Mucosa of rectum (tissue), 2 donors: ENCODE results near the gene WAPL.

Experiments
- H3K27ac ChIP-seq, 2 donors: one replicate each; pipeline ENCODE4 v1.7.0; 2013; ENCODE audit warnings: inconsistent platforms in 2 of 2, low read depth in 2 of 2, low read length in 2 of 2
- H3K27me3 ChIP-seq, 2 donors: one replicate each; pipeline ENCODE4 v1.7.0; 2013; ENCODE audit warnings: low read length in 2 of 2; ENCODE audit not compliant: control insufficient read depth in 2 of 2, insufficient read depth in 2 of 2
- H3K36me3 ChIP-seq, 2 donors: one replicate each; pipeline ENCODE4 v1.7.0; 2013; ENCODE audit warnings: low read length in 2 of 2; ENCODE audit not compliant: control insufficient read depth in 2 of 2, insufficient read depth in 2 of 2
- H3K4me1 ChIP-seq, 2 donors: one replicate each; pipeline ENCODE4 v1.7.0; 2013; ENCODE audit warnings: low read length in 2 of 2, mild to moderate bottlenecking in 1 of 2; ENCODE audit not compliant: control insufficient read depth in 2 of 2, insufficient read depth in 2 of 2
- H3K4me3 ChIP-seq, 2 donors: one replicate each; pipeline ENCODE4 v1.7.0; 2013; ENCODE audit warnings: low read length in 2 of 2
- H3K9ac ChIP-seq, 2 donors: one replicate each; pipeline ENCODE4 v1.7.0; 2013; ENCODE audit warnings: low read length in 2 of 2, low read depth in 1 of 2, mild to moderate bottlenecking in 1 of 2
- H3K9me3 ChIP-seq, 2 donors: one replicate each; pipeline ENCODE4 v1.7.0; 2013; ENCODE audit warnings: low read length in 2 of 2; ENCODE audit not compliant: control insufficient read depth in 2 of 2
- donor health status: healthy.
- donor health status: Normal muscosa, but diverticular disease.

WAPL gene

DNA sequence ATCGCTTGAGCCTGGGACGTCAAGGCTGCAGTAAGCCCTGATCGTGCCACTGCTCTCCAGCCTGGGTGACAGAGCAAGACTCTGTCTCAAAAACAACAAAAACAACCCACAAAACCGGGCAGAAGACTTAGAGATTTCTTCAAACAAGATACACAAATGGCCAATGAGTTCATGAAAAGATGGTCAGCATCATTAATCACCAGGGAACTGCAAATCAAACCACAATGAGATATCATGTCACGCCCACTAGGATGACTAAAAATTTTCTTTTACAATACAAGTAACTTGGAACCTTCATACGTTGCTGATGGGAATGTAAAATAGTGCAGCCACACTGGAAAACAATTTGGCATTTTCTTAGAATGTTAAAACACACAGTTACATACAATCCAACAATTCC is 77.7 kb downstream of the WAPL start:
- no peak overlapping the region for H3K9ac ChIP-seq
- no peaks in the 10 kb centered on the region for H3K27me3 ChIP-seq
- H3K4me3 ChIP-seq, result no peak overlapping the region
- no peaks in the 10 kb centered on the region for H3K9me3 ChIP-seq
- peaks cover 37 to 44% of the 10 kb centered on the region in 2 donors for H3K36me3 ChIP-seq
- no peak overlapping the region for H3K27ac ChIP-seq
- no peaks in the 10 kb centered on the region for H3K4me1 ChIP-seq

DNA sequence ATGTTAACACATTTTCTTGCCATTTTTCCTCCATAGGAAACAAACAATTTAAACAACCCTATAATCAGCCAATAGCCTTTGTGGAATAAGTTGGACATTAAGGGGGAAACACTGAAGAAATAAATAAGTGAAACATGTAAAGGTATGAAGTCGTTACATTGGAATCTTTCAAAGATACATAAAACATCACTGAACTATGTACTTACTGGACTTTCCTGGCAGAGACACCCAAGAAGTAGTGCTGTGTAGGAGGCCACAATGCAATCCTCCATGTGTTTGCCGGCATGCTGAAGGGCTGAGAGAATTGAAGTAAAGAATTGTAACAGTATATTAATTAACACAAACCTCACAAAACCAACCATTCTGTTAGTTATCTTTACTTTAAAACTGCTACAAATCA is 78.5 kb downstream of the WAPL start:
- Histone ChIP-seq H3K36me3 (peaks cover 37 to 44% of the 10 kb centered on the region in 2 donors), H3K4me3 (no peak overlapping the region), H3K9ac (no peak overlapping the region), H3K27ac (no peak overlapping the region), H3K4me1 (peaks cover 0 to 3% of the 10 kb centered on the region in 2 donors), H3K9me3 (no peaks in the 10 kb centered on the region), H3K27me3 (no peaks in the 10 kb centered on the region)

DNA sequence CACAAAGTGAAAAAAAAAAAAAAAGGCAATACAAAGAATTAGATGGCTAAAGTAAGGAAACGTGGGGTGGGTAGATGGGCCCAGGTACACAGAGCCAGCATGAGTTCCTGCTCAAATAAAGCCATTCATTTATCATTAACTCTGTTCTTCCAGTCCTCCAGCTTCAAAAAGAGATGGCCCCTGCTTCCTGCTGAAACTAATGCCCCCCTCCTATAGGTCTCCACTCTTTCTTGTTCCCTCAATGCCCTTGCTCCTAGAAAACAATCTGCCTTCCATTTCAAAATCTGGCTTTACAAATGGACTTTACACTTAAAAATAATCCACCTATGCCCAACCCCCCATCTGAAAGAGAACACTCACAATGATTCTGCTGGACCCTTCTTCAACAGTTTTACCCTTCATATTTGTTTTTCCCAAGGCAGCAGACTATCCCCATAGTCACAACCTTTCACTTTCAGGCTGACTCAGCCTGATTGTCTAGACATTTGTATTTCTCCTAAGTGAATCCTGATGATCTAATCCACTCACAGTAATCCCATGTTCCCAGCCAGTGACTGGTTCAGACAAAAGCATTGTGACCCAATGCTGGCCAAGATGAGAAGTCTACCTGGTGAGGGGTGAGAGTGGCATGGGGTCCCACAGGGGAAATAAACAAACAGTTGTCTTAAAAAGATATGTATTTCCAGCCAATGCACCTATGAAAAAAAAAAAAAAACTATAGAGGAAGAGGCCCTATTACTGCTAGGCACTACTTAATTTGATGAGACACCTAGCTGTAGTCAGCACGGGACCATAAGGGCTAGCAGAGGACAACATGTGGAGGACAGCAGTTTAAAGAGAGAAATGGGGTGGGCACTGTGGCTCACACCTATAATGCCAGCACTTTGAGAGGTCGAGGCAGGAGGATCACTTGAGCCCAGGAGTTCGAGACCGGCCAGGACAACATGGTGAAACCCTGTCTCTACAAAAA is 80.4 kb downstream of the WAPL start:
- Histone ChIP-seq H3K27me3 (no peaks in the 10 kb centered on the region), H3K4me1 (peaks cover 0 to 6% of the 10 kb centered on the region in 2 donors), H3K4me3 (no peak overlapping the region), H3K9me3 (no peaks in the 10 kb centered on the region), H3K36me3 (peaks cover 47 to 48% of the 10 kb centered on the region in 2 donors), H3K9ac (no peak overlapping the region), H3K27ac (no peak overlapping the region)

DNA sequence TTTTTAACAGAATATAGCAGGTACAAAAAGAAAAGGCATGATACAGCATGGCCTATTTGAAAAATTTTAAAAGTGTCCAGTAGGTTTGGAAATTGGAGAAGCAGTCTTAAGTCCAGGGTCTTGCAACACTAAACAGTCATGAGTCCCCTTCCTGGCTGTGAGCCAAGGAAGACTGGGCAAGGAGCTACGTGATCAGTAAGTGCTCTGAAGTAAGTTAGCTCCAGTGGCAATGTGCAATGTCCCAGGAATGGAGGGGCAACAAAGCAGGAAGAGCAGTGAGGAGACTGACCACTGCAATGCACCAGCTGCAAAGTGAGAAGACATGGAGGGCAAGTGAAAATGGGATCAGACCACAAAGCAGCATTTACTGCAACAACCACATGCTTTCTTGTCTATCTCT is 82.0 kb downstream of the WAPL start:
- Histone ChIP-seq H3K9me3 (no peaks in the 10 kb centered on the region), H3K36me3 (peaks cover 38 to 53% of the 10 kb centered on the region in 2 donors), H3K27ac (no peak overlapping the region), H3K4me1 (peaks cover 0 to 6% of the 10 kb centered on the region in 2 donors), H3K27me3 (no peaks in the 10 kb centered on the region), H3K9ac (no peak overlapping the region), H3K4me3 (no peak overlapping the region)

DNA sequence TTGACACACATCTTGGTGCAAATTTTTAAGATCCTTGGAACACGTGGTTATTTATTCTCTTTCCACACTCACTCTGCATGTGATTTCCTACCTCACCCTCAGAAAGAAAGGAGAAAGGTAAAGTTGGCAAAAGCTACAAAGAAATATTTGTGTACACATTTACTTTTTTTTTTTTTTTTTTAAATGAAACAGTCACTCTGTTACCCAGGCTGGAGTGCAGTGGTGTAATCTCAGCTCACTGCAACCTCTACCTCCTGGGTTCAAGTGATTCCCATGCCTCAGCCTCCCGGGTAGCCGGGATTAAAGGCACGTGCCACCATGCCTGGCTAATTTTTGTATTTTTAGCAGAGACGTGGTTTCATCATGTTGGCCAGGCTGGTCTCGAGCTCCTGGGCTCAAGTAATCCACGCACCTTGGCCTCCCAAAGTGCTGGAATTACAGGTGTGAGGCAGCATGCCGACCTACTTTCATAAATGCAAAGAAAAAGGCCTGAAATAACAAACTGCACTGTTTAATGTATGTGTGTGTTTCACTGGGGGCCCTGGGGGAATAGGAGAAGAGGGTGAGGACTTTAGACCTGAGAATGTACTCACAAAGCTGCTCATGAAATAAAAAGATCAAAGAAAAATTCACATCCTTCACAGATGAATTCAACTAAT is 83.4 kb downstream of the WAPL start:
- Histone ChIP-seq H3K9ac (no peak overlapping the region), H3K4me1 (peaks cover 0 to 6% of the 10 kb centered on the region in 2 donors), H3K4me3 (no peak overlapping the region), H3K36me3 (peaks cover 33 to 52% of the 10 kb centered on the region in 2 donors), H3K27me3 (no peaks in the 10 kb centered on the region), H3K9me3 (no peaks in the 10 kb centered on the region), H3K27ac (no peak overlapping the region)

DNA sequence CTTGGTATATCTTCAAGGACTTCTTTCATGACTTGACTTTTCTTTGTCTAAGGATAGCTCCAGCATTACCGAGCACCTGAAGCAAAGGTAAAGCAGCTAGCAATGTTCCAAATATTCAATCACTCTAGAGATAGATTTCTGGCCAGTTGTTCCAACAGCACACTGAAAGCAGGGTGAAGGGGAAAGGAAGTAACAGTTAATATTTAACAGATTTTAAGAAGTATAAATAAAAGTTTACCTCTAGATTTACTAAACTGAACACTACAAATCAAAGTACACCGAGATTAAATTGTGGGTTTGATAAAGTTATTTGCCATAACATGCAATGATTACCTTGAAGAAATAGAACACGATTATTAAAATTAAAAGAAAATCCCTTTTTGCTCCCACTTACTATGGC is 84.1 kb downstream of the WAPL start:
- Histone ChIP-seq H3K4me3 (no peak overlapping the region), H3K27me3 (no peaks in the 10 kb centered on the region), H3K27ac (no peak overlapping the region), H3K9me3 (no peaks in the 10 kb centered on the region), H3K36me3 (peaks cover 33 to 48% of the 10 kb centered on the region in 2 donors), H3K9ac (no peak overlapping the region), H3K4me1 (peaks cover 0 to 6% of the 10 kb centered on the region in 2 donors)

DNA sequence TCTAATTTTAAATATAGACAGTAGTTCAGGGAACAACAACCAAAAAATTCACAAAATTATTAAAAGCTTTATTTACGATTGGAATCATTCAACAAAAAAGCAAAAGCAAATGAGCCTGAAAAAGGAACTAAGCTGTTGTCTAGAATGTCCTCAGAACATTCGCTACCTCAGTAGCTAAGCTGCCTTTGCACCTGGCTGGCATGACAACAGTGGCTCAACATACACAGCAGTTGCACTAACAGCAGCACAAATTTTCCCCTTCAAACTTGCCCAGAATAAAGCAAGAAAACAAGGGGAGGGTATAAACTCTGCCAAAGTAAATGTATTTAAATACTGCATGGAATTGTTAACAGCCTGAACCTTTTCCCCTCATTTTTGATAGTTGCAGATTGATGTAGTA is 84.6 kb downstream of the WAPL start:
- peaks cover 0 to 6% of the 10 kb centered on the region in 2 donors for H3K4me1 ChIP-seq
- H3K9me3 ChIP-seq, result no peaks in the 10 kb centered on the region
- no peak overlapping the region for H3K4me3 ChIP-seq
- H3K36me3 ChIP-seq, result peaks cover 32 to 44% of the 10 kb centered on the region in 2 donors
- H3K27ac ChIP-seq, result no peak overlapping the region
- no peaks in the 10 kb centered on the region for H3K27me3 ChIP-seq
- H3K9ac ChIP-seq, result no peak overlapping the region

DNA sequence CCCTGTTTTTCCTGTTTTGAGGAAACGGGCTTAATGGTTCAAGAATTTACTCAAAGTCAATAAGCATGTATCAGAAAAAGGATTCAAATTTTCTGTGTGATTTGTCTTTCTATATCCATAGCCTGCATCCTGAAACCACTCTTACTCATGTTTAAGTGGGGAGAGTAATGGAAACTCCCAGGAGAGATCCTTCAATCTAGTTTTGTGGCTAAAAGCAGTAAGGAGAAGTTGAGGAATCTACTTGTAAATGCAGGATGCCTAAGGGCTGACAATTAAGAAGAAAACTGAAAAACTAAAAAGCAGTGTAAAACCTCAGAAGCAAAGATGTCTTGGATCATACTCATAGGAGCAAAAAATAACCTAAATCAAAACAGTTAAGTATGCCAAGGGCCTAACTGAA is 86.9 kb downstream of the WAPL start:
- Histone ChIP-seq H3K27ac (no peak overlapping the region), H3K4me3 (no peak overlapping the region), H3K36me3 (peaks cover 15 to 30% of the 10 kb centered on the region in 2 donors), H3K9ac (no peak overlapping the region), H3K4me1 (peaks cover 0 to 6% of the 10 kb centered on the region in 2 donors), H3K27me3 (no peaks in the 10 kb centered on the region), H3K9me3 (no peaks in the 10 kb centered on the region)

DNA sequence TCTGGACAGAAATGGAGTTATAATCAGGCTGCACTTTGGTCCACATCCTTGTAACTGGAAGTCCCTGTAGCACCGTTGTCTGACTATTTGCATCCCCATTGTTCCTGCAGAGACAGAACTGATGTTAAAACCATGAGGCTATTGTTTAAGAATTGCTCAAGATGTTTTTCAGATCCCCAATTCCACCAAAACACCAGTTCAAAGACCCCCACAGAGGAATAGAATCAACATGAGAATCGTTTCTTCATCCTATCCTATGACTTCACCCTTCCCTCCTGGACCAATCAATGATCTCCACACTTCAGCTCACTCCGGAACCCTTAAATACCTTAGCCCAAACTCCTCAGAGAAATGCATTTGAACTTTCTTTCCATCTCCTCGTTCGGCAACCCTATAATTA is 97.9 kb downstream of the WAPL start:
- no peaks in the 10 kb centered on the region for H3K36me3 ChIP-seq
- no peak overlapping the region for H3K27ac ChIP-seq
- no peak overlapping the region for H3K9ac ChIP-seq
- H3K27me3 ChIP-seq, result no peaks in the 10 kb centered on the region
- no peak overlapping the region for H3K4me3 ChIP-seq
- no peaks in the 10 kb centered on the region for H3K9me3 ChIP-seq
- H3K4me1 ChIP-seq, result no peaks in the 10 kb centered on the region

DNA sequence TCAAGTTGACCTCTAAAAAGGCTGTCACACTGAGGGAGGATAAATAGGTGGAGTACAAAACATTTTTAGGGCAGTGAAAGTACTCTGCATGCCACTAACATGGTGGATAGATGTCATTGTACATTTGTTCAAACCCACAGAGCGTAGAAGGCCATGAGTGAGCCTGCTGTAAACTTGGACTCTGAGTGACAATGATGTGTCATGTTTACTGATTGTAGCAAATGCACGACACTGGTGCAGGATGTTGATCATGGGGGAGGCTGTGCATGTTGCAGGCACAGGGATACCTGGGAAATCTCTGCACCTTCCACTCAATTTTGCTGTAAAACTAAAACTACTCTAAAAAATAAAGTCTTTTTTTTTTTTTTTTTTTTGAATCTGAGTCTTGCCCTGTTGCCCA is 102.5 kb downstream of the WAPL start:
- no peaks in the 10 kb centered on the region for H3K9me3 ChIP-seq
- H3K27me3 ChIP-seq, result no peaks in the 10 kb centered on the region
- H3K36me3 ChIP-seq, result no peaks in the 10 kb centered on the region
- H3K9ac ChIP-seq, result no peak overlapping the region
- no peak overlapping the region for H3K27ac ChIP-seq
- H3K4me3 ChIP-seq, result no peak overlapping the region
- H3K4me1 ChIP-seq, result no peaks in the 10 kb centered on the region
